HG03066 (cell line): ENCODE data around the gene UBE2I.

Experiments
- ATAC-seq: cut with Tn5 transposase; IDR thresholded peaks from one replicate; pipeline ENCODE4 v1.9.1; 2021; ENCODE audit warnings: low read depth; ENCODE audit not compliant: unreplicated experiment

UBE2I gene

GRCh38 chr16:1312467-1312816 is 3.0 kb downstream of the UBE2I start:
- no peak for ATAC-seq

GRCh38 chr16:1312903-1313302 is 3.5 kb downstream of the UBE2I start:
- no peak for ATAC-seq

DNA sequence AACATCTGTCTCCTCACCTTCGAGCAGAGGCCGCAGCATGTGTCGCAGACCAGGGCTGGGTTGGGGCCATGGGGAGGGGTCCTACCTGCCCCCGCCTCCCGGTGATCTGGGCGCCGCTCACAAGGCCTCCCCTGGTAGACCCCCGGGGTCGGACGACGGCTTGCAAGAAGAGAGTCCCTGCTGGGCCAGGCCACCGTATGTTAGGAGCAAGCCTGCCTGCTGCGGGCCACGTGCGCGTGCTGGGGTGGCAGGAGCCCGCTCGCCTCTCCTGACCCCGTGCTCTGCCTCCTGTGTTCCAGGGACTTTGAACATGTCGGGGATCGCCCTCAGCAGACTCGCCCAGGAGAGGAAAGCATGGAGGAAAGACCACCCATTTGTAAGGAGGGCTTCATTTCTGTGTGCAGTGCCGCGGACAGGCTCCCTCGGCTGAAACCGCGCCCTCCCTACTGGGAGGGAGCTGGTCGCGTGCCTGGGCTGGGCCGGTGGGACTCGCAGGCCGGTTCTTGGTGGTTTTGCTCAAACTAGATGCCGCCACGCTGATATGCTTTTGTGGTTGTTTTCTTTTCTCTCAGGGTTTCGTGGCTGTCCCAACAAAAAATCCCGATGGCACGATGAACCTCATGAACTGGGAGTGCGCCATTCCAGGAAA is 4.4 kb downstream of the UBE2I start:
- no peak for ATAC-seq

DNA sequence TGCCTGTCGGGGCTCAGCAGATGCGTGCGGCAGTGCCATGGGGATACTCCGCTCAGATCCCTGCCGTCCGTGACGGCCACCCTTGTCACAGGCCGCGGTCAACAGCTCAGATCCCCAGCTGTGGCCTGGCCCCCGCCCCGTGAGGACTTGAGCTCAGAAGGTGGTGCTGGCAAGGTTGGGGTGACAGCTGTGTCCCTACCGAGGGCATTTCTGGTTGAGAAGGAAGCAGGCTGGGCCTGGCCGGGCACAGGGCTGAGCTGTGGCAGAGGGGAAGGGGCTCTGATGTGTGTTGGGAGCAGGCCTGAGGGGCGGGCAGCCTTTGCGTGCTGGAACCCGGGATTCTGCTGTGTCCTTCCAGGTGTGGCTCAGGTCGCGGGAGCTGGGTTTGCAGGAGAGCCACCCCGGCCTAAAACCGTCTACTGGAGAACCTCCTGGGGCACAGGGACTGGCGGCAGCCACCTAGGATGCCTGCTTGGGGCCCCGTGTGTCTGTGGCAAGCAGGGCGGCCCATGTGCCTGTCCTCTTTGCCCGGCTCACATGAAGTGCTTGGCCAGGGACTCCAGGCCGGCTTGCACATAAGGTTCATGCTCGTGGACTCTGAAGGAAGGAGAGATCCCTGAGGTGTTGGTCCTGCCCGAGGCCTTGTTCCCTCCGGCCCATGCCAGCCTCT is 5.1 kb downstream of the UBE2I start:
- no peak for ATAC-seq

GRCh38 chr16:1315081-1316032 is 5.9 kb downstream of the UBE2I start:
- no peak for ATAC-seq

- no peak for ATAC-seq
These were observed 6.6 kb downstream of the UBE2I start for GRCh38 chr16:1316033-1316405.

DNA sequence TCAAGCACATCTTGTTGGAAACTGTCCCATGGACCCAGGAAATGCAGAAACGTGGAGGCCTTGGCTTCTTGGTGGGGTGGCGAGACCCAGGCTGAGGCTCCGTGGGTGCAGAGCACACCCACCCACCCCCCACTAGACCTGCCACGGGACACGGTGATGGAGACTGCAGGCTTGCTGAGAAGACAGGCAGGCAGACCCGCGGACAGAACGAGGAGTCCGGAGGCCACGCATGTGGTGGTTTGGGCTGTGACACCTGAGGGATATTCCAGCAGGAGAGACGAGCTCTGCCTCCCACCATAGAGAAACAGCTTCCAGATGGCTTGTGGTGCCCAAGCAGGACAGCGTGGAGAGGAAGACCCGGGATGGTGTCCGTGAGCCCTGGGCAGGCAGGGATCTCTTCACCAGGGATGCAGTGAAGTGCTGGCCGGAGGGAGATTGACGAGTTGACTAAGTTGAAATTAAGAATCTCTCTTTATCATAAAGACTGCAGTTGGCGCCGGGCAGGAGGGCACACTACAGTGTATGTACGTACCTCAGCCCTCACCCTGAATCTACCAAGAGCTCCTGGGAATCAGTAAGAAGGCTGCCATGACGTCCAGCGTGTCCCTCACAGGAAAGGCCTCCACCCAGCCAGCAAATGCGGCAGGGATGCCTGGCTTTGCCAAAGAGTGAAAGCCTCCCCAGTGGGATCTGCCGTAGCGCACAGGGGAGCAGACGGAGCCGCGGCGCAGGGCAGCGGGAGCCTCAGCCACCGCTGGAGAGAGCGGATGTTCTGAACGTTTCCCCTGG is 8.2 kb downstream of the UBE2I start:
- ATAC-seq, result no peak

DNA sequence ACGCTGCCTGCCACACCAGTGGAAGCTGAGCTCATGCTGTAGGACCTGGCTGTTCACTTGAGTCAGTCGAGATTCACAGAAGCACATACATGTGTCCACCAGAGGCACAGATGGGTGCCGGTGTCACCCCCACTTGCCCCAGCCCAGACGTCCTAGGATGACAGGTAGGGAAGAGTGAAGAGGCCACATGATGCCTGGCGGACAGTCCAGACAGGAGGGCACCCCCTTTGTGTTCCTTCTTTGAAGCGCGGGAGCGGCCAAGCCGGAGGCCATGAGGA is 8.8 kb downstream of the UBE2I start:
- ATAC-seq, result no peak

- no peak for ATAC-seq
These were observed 9.6 kb downstream of the UBE2I start for GRCh38 chr16:1319041-1319440.

- ATAC-seq, result no peak
These were observed 10.7 kb downstream of the UBE2I start for GRCh38 chr16:1320097-1320496.

GRCh38 chr16:1320658-1321240 is 11.3 kb downstream of the UBE2I start:
- no peak for ATAC-seq

GRCh38 chr16:1322407-1322806 is 13.0 kb downstream of the UBE2I start:
- no peak for ATAC-seq

DNA sequence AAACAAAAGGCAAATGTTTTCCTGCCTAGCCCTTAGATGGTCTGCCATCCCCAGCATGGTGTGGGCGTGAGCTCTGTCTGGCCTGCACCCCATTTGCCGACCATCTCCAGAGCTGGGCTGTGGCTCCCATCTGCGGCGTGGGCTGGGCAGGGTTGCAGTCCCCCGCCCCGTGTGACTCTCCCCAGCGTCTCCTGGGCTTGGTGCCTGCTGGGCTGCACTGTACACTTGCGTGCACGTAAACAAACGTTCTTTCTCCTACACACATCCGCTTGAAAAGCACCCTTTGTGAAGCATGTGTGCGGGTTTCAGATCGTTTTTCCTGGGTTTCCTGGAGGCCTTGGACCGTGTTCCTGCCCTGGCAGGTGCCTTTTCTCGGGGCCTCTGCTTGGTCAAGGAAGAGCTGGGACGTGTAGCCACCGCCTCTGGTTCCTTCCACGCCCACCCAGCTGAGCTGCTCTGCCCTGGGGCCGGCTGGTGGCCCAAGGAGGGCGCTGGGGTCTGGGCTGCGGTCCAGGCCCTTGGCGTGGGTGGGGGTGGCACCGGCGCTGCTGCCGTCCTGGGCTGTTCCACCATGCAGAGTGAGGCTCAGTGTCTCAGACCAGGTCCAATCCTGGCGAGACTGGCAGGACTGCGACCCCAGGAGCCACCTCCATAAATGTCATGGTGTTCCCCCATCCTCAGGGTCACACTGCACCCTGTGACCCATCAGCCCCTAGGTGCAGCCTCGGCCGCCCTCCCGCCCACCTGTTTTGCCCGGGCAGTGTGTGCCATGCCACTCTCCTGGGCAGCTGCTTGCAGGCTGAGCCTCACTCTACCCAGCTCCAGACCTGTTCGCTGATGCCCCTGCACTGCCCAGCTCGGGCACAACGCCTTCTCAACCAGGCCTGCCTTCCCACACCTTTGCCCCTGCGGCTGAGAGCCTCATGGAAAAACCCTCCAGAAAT is 14.1 kb downstream of the UBE2I start:
- no peak for ATAC-seq

GRCh38 chr16:1324286-1324826 is 14.9 kb downstream of the UBE2I start:
- no peak for ATAC-seq

DNA sequence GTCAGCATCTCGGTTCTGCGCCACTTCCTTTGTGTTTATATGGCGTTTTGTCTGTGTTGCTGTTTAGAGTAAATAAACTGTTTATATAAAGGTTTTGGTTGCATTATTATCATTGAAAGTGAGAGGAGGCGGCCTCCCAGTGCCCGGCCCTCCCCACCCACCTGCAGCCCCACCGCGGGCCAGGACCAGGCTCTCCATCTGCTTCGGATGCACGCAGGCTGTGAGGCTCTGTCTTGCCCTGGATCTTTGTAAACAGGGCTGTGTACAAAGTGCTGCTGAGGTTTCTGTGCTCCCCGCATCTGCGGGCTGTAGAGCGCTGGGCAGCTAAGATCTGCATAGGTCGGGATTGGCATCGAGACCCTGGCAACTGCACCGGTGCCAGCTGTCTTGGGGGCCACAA is 15.8 kb downstream of the UBE2I start:
- ATAC-seq, result no peak

DNA sequence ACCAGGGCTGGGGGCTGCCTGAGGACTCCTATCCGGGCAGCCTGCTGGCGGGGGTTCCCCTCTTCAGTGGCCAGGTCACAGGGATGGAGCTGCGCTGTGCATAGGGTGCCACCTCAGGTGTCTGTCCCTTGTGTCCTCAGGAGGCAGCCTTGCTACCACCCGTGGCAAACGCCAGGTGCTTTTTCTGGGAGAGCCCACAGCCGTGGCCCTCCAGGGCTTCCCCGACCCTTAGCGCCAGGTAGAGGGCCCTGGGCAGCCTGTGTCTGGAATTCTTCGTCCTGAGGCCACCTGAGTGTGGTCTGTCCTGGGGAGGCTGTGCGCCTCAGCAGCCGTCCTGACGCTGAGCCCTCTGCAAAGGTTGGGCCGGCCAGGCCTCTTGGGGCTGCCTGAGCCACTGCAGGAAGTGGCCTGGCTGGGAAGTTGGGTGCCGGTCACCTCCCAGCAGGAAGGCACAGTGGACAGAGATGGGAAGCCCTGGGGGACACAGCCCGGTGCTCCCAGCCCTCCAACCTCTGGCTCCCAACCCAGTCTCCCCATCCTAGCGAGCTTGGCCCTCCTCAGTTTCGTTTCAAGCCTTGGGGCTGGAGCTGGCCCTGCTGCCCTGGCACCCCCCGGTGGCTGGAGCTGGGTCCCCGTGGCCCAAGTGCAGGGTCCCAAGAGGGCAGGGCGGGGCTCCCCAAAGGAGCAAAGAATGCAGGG is 16.4 kb downstream of the UBE2I start:
- ATAC-seq, result no peak

- no peak for ATAC-seq
These were observed 17.0 kb downstream of the UBE2I start for GRCh38 chr16:1326391-1326790.

GRCh38 chr16:1326946-1327618 is 17.6 kb downstream of the UBE2I start:
- ATAC-seq, result no peak
